ENCODE results near the gene TRAPPC5. TPM values are rescaled to one million over a fixed set of nuclear protein-coding genes. Genes with fewer than 3 reads are reported as not detected.

TRAPPC5 gene
- total and polyA plus RNA-seq, 10 donors: 47.2 to 159 (median 86.0) TPM

- TF ChIP-seq CTCF (IDR thresholded peaks at IDR 0.05 in 8 of 11, conservative IDR thresholded peaks at IDR 0.05 in 3 of 11) (no peak), POLR2AphosphoS5 (IDR thresholded peaks at IDR 0.05) (no peak), POLR2A (IDR thresholded peaks at IDR 0.05) (no peak)
- Histone ChIP-seq H3K27ac (peak overlapping the region in 4 of 8 donors; percentile 19 to 88 (median 54)), H3K9me3 (no peaks in the 10 kb centered on the region), H3K4me1 (peaks cover 6 to 95% (median 41%) of the 10 kb centered on the region in 6 donors), H3K4me3 (peak overlapping the region in 4 of 8 donors; percentile 0 to 59 (median 17)), H3K36me3 (peaks cover 0 to 8% (median 0%) of the 10 kb centered on the region in 6 donors), H3K27me3 (replicated peaks in 1 of 7) (peaks cover 0 to 25% (median 0%) of the 10 kb centered on the region in 7 donors)
- intact Hi-C loops (cut with DNase I; ENCODE audit: low total_unique reads): no loop called here
- WGBS, 5 donors: 52 to 57% (median 57%) methylated on average over 15 of the region's 15 CpGs
- no peak for DNase-seq
Measured at GRCh38 chr19:7699417-7700401, 19.1 kb downstream of the TRAPPC5 start.

- Histone ChIP-seq H3K27ac (peak overlapping the region; percentile 8 to 90 (median 80)), H3K27me3 (replicated peaks in 1 of 7) (peaks cover 0 to 25% (median 0%) of the 10 kb centered on the region in 7 donors), H3K36me3 (peaks cover 0 to 8% (median 0%) of the 10 kb centered on the region in 6 donors), H3K4me3 (peak overlapping the region in 6 of 8 donors; percentile 5 to 59 (median 20)), H3K9me3 (no peaks in the 10 kb centered on the region), H3K4me1 (peaks cover 4 to 95% (median 48%) of the 10 kb centered on the region in 6 donors)
- TF ChIP-seq CTCF (IDR thresholded peaks at IDR 0.05 in 8 of 11, conservative IDR thresholded peaks at IDR 0.05 in 3 of 11) (no peak), POLR2AphosphoS5 (IDR thresholded peaks at IDR 0.05) (no peak), POLR2A (IDR thresholded peaks at IDR 0.05) (no peak)
- WGBS, 5 donors: 87 to 94% (median 93%) methylated on average over 4 to 12 of the region's 12 CpGs
- peak; percentile 75 for DNase-seq
- intact Hi-C loops (cut with DNase I; ENCODE audit: low total_unique reads): no loop called here
Measured at GRCh38 chr19:7701049-7701653, 20.5 kb downstream of the TRAPPC5 start.

- TF ChIP-seq POLR2AphosphoS5 (IDR thresholded peaks at IDR 0.05) (peak in 2 of 3 donors; percentile 64 to 81), POLR2A (IDR thresholded peaks at IDR 0.05) (peak in 2 of 3 donors; percentile 30 to 49), CTCF (IDR thresholded peaks at IDR 0.05 in 8 of 11, conservative IDR thresholded peaks at IDR 0.05 in 3 of 11) (no peak)
- Histone ChIP-seq H3K27ac (peak within 1 kb of the TSS; percentile 48 to 90 (median 80)), H3K36me3 (peaks cover 0 to 4% (median 0%) of the 10 kb centered on the region in 6 donors), H3K9me3 (no peaks in the 10 kb centered on the region), H3K27me3 (replicated peaks in 1 of 7) (peaks cover 0 to 23% (median 0%) of the 10 kb centered on the region in 7 donors), H3K4me1 (peaks cover 9 to 95% (median 55%) of the 10 kb centered on the region in 6 donors), H3K4me3 (peak within 1 kb of the TSS in 6 of 8 donors; percentile 5 to 59 (median 20))
- intact Hi-C loops (cut with DNase I; ENCODE audit: low total_unique reads): no loop called here
- DNase-seq: peak; percentile 85
- 38 to 60% (median 42%) methylated on average over 20 of the region's 20 CpGs for WGBS, 5 donors
Measured at GRCh38 chr19:7701654-7702457, 21.2 kb downstream of the TRAPPC5 start, which contains the start of gene FCER2. FCER2 (minus strand) TSS chr19:7702131; CDS start chr19:7699760, 2,371 bp downstream.

Data from spleen (tissue), 11 donors.